ENCODE results near the gene MATN1.

The MATN1 gene

DNA sequence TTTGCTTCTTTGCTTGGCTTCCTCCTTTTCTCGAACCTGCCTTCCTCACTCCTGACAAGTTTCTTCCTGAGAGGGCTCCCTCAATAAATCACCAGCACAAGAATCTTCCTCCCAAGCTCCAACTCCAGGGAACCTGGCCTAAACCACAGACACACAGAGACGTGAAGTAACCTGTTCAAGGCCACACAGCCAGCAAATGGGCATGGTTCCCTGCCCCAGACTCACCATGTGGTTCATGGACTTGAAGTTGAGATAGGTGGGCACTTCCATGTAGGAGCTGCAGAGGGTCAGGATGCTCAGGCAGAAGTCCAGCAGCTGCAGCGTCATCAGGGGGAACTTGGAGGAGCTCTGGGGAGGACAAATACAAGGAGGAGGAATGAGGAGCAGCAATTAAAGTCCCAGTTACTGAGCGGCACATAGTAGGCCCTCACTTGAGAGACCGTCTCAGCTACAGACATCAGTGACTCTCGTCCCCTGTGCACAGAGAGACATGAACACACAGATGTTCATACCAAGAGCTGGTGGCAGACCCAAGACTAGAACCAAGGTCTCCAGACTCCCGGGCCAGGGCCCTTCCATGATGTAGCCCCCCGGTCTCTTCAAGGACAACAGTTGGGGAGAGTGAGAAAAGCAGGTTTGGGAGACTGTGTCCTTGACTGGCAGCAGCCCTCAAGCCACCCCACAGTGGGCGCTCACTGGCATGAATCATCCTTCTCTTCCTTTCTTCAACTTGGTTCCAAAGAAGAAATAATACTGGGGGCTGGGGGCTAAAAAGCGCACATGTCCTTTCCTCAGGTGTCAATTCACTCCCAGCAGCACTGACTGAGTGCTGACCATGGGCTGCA lies 15.6 kb upstream of the MATN1 start:
- peak overlapping the region; percentile 11 for H3K27ac ChIP-seq (ENCODE audit: insufficient read depth, low read length, poor library complexity, severe bottlenecking)
- DNase-seq: no peak
- H3K36me3 ChIP-seq (ENCODE audit: control insufficient read depth, insufficient read depth, low read length): peaks cover 89% of the 10 kb centered on the region
- H3K4me3 ChIP-seq (ENCODE audit: insufficient read depth, low read depth, low read length, poor library complexity, severe bottlenecking): no peak overlapping the region
- H3K27me3 ChIP-seq (replicated peaks; ENCODE audit: control insufficient read depth, insufficient read depth, low read length, poor library complexity, severe bottlenecking): no peaks in the 10 kb centered on the region
- no peaks in the 10 kb centered on the region for H3K9me3 ChIP-seq (ENCODE audit: control insufficient read depth, low read length)
- peaks cover 31% of the 10 kb centered on the region for H3K4me1 ChIP-seq (ENCODE audit: control insufficient read depth, insufficient read depth, low read length, poor library complexity, severe bottlenecking)

DNA sequence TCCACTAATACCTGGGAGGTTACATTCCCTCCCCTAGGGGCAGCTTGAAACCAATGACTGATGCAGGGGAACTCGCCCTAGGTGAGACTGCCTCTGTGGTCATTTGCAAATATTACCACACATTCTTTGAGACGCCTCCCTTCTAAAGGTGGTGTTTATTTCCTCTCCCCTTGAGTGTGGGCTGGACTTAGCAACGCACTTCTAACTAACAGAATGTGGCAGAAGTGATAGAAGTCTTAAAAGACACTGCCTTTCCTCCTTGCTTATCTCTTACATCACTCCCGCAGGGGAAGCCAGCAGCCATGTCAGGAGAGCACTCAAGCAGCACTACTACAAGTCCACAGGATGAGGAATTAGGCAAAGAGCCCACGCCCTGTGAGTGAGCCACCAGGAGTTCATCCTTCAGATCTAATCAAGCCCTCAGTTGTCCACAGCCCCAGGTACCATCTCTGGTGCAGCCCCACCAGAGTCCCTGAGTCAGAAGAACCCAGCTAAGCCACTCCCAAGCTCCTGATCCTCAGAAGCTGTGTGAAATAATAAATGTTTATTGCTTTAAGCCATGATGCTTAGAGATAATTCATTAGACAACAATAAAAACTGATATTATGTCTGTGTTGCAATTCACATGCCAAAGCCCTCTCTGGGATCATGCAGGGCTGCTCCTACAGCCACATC lies 14.8 kb upstream of the MATN1 start:
- Histone ChIP-seq H3K36me3 (ENCODE audit: control insufficient read depth, insufficient read depth, low read length) (peaks cover 96% of the 10 kb centered on the region), H3K4me3 (ENCODE audit: insufficient read depth, low read depth, low read length, poor library complexity, severe bottlenecking) (no peak overlapping the region), H3K4me1 (ENCODE audit: control insufficient read depth, insufficient read depth, low read length, poor library complexity, severe bottlenecking) (peaks cover 27% of the 10 kb centered on the region), H3K27me3 (replicated peaks; ENCODE audit: control insufficient read depth, insufficient read depth, low read length, poor library complexity, severe bottlenecking) (no peaks in the 10 kb centered on the region), H3K27ac (ENCODE audit: insufficient read depth, low read length, poor library complexity, severe bottlenecking) (peak overlapping the region; percentile 11), H3K9me3 (ENCODE audit: control insufficient read depth, low read length) (no peaks in the 10 kb centered on the region)
- DNase-seq: no peak

DNA sequence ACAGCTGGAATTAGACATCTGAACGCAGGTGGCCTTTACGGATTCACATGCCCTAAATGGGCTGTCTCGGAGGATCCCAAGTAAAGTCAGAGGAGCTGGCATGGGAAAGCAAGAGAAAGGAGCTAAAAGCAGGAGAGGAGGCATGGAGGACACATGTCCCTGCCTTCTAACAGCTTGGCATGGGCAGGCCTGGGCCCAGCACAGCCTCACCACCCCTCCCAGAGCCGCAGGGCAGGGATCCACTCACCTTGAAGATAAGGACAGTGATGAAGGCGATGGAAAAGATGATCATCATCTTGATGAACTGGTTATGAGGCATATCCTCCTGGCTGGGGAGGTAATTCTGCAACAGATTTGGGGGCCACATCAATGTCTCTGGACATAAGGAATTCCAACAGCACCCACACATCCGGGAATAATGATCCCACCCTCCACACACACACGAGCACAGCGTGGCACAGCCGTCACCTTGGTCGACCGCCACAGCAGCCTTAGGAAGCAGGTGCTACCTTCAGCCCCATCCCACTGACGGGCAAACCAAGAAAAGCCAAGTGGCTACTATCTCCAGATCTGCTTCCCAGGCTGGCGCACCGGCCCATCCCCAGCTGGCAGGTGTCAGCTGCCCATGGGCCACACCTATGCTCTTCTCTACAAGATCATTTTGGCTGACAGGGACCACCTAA lies 14.1 kb upstream of the MATN1 start:
- no peak overlapping the region for H3K4me3 ChIP-seq (ENCODE audit: insufficient read depth, low read depth, low read length, poor library complexity, severe bottlenecking)
- H3K27ac ChIP-seq (ENCODE audit: insufficient read depth, low read length, poor library complexity, severe bottlenecking): no peak overlapping the region
- peaks cover 20% of the 10 kb centered on the region for H3K4me1 ChIP-seq (ENCODE audit: control insufficient read depth, insufficient read depth, low read length, poor library complexity, severe bottlenecking)
- H3K27me3 ChIP-seq (replicated peaks; ENCODE audit: control insufficient read depth, insufficient read depth, low read length, poor library complexity, severe bottlenecking): no peaks in the 10 kb centered on the region
- no peaks in the 10 kb centered on the region for H3K9me3 ChIP-seq (ENCODE audit: control insufficient read depth, low read length)
- DNase-seq: no peak
- peaks cover 97% of the 10 kb centered on the region for H3K36me3 ChIP-seq (ENCODE audit: control insufficient read depth, insufficient read depth, low read length)

GRCh38 chr1:30735668-30736498 lies 12.5 kb upstream of the MATN1 start:
- Histone ChIP-seq H3K27ac (ENCODE audit: insufficient read depth, low read length, poor library complexity, severe bottlenecking) (no peak overlapping the region), H3K4me3 (ENCODE audit: insufficient read depth, low read depth, low read length, poor library complexity, severe bottlenecking) (no peak overlapping the region), H3K4me1 (ENCODE audit: control insufficient read depth, insufficient read depth, low read length, poor library complexity, severe bottlenecking) (peaks cover 5% of the 10 kb centered on the region), H3K27me3 (replicated peaks; ENCODE audit: control insufficient read depth, insufficient read depth, low read length, poor library complexity, severe bottlenecking) (no peaks in the 10 kb centered on the region), H3K9me3 (ENCODE audit: control insufficient read depth, low read length) (no peaks in the 10 kb centered on the region), H3K36me3 (ENCODE audit: control insufficient read depth, insufficient read depth, low read length) (peaks cover 84% of the 10 kb centered on the region)
- no peak for DNase-seq

DNA sequence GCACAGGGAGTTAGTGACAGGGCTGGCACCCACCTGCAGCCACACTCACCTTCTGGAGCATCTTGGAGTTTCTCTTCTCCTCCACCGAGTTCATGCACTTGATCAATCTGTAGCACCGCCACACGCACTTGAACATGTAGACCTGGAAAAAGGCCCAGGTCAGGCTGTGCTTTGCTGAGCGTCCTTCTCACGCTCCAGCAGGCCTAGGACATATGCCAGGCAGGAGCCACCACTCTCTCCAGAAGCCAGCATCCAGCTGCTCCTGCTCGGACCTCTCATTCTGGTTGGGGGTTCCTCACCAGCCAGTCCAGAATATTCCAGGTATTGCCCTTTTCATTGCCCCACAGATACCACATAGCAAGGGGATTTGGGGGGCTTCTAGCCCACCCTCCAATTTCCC lies 11.7 kb upstream of the MATN1 start:
- H3K27me3 ChIP-seq (replicated peaks; ENCODE audit: control insufficient read depth, insufficient read depth, low read length, poor library complexity, severe bottlenecking): no peaks in the 10 kb centered on the region
- H3K27ac ChIP-seq (ENCODE audit: insufficient read depth, low read length, poor library complexity, severe bottlenecking): no peak overlapping the region
- H3K4me3 ChIP-seq (ENCODE audit: insufficient read depth, low read depth, low read length, poor library complexity, severe bottlenecking): no peak overlapping the region
- H3K36me3 ChIP-seq (ENCODE audit: control insufficient read depth, insufficient read depth, low read length): peaks cover 78% of the 10 kb centered on the region
- no peaks in the 10 kb centered on the region for H3K4me1 ChIP-seq (ENCODE audit: control insufficient read depth, insufficient read depth, low read length, poor library complexity, severe bottlenecking)
- H3K9me3 ChIP-seq (ENCODE audit: control insufficient read depth, low read length): no peaks in the 10 kb centered on the region
- no peak for DNase-seq

DNA sequence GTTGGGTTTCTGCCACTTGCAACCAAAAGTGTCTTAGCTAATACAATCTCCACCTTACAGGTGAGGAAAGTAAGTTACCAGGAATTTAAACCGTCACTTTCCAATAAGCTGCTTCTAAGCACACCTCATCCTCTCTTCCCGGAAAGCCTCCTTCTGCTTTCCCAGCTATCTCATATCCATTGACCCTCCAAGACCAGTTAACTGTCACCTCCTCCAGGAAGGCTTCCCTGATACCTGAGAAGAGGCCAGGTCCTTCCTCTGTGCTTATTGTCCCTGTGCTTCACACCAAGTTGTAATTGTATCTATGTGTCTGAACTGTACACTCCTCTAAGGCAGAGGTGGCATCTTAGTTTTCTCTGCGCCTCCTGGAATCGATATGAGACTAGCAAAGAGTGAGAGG lies 11.2 kb upstream of the MATN1 start:
- DNase-seq: no peak

GRCh38 chr1:30734106-30734505 lies 10.7 kb upstream of the MATN1 start:
- no peaks in the 10 kb centered on the region for H3K4me1 ChIP-seq (ENCODE audit: control insufficient read depth, insufficient read depth, low read length, poor library complexity, severe bottlenecking)
- no peak for DNase-seq
- H3K27me3 ChIP-seq (replicated peaks; ENCODE audit: control insufficient read depth, insufficient read depth, low read length, poor library complexity, severe bottlenecking): no peaks in the 10 kb centered on the region
- H3K36me3 ChIP-seq (ENCODE audit: control insufficient read depth, insufficient read depth, low read length): peaks cover 68% of the 10 kb centered on the region
- no peak overlapping the region for H3K4me3 ChIP-seq (ENCODE audit: insufficient read depth, low read depth, low read length, poor library complexity, severe bottlenecking)
- H3K27ac ChIP-seq (ENCODE audit: insufficient read depth, low read length, poor library complexity, severe bottlenecking): no peak overlapping the region
- no peaks in the 10 kb centered on the region for H3K9me3 ChIP-seq (ENCODE audit: control insufficient read depth, low read length)

More for the DNA sequence above, 11.2 kb upstream of the MATN1 start:
- no peaks in the 10 kb centered on the region for H3K27me3 ChIP-seq (replicated peaks; ENCODE audit: control insufficient read depth, insufficient read depth, low read length, poor library complexity, severe bottlenecking)
- peaks cover 73% of the 10 kb centered on the region for H3K36me3 ChIP-seq (ENCODE audit: control insufficient read depth, insufficient read depth, low read length)
- H3K9me3 ChIP-seq (ENCODE audit: control insufficient read depth, low read length): no peaks in the 10 kb centered on the region
- H3K4me3 ChIP-seq (ENCODE audit: insufficient read depth, low read depth, low read length, poor library complexity, severe bottlenecking): no peak overlapping the region
- H3K27ac ChIP-seq (ENCODE audit: insufficient read depth, low read length, poor library complexity, severe bottlenecking): no peak overlapping the region
- H3K4me1 ChIP-seq (ENCODE audit: control insufficient read depth, insufficient read depth, low read length, poor library complexity, severe bottlenecking): no peaks in the 10 kb centered on the region

DNA sequence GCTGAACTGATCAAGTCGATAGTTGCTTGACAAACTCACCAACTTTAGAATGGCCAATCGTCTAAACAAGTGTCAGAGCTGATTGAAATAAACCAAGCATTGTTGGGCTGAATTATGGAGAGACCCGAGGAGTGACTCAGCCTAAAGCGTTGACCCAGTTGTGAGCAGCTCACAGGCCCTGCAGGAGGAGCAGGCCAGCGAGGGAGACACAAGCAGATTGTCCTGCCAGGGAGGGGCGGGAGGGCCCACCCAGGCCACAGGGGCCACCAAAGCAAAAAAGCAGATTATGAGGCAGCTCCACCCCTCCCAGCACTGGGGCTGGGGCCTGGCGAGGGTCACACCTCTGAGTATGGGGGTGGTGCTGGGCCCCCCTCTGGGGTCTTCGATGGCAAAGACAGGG lies 10.1 kb upstream of the MATN1 start:
- Histone ChIP-seq H3K27me3 (replicated peaks; ENCODE audit: control insufficient read depth, insufficient read depth, low read length, poor library complexity, severe bottlenecking) (no peaks in the 10 kb centered on the region), H3K36me3 (ENCODE audit: control insufficient read depth, insufficient read depth, low read length) (peaks cover 62% of the 10 kb centered on the region), H3K4me1 (ENCODE audit: control insufficient read depth, insufficient read depth, low read length, poor library complexity, severe bottlenecking) (no peaks in the 10 kb centered on the region), H3K27ac (ENCODE audit: insufficient read depth, low read length, poor library complexity, severe bottlenecking) (no peak overlapping the region), H3K9me3 (ENCODE audit: control insufficient read depth, low read length) (no peaks in the 10 kb centered on the region), H3K4me3 (ENCODE audit: insufficient read depth, low read depth, low read length, poor library complexity, severe bottlenecking) (no peak overlapping the region)
- no peak for DNase-seq

- DNase-seq: no peak
- Histone ChIP-seq H3K36me3 (ENCODE audit: control insufficient read depth, insufficient read depth, low read length) (peaks cover 52% of the 10 kb centered on the region), H3K4me1 (ENCODE audit: control insufficient read depth, insufficient read depth, low read length, poor library complexity, severe bottlenecking) (no peaks in the 10 kb centered on the region), H3K27me3 (replicated peaks; ENCODE audit: control insufficient read depth, insufficient read depth, low read length, poor library complexity, severe bottlenecking) (no peaks in the 10 kb centered on the region), H3K27ac (ENCODE audit: insufficient read depth, low read length, poor library complexity, severe bottlenecking) (no peak overlapping the region), H3K9me3 (ENCODE audit: control insufficient read depth, low read length) (no peaks in the 10 kb centered on the region), H3K4me3 (ENCODE audit: insufficient read depth, low read depth, low read length, poor library complexity, severe bottlenecking) (no peak overlapping the region)
Measured at GRCh38 chr1:30732277-30732996, 9.1 kb upstream of the MATN1 start.
